IMR-90 (cell line): ENCODE measurements around the gene TMEM17. TPM values are rescaled to one million over a fixed set of nuclear protein-coding genes. Genes with fewer than 3 reads are reported as not detected.

Experiments used
- ATAC-seq: fragments of 200-7000 bp; cut with Tn5 transposase; 2 replicates; pipeline ENCODE4 v1.9.1; 2020; ENCODE audit warnings: low read depth, mild to moderate bottlenecking, moderate library complexity
- BruUV-seq: library from RNA; stranded (reverse); fragments of 400-500 nt; replicated peaks from 2 replicates; lab custom pipeline; 2021; lab: Mats Ljungman, UMichigan
- CTCF ChIA-PET: fragments of 300-600 bp; formaldehyde crosslinking; extraction: SDS; loops from one replicate; lab custom pipeline; 2021; ENCODE audit warnings: antibody characterized with exemption; lab: Yijun Ruan, JAX
- POLR2A ChIA-PET: fragments of 300-600 bp; sonication (Branson Sonifier 250); formaldehyde crosslinking; loops from one replicate; lab custom pipeline; 2022; ENCODE audit warnings: antibody characterized with exemption; ENCODE audit not compliant: unreplicated experiment; lab: Charles Lee
- DNase-seq: peaks from one replicate; pipeline ENCODE4 v3.0.0; 2013
- H2AFZ ChIP-seq: replicated peaks from 2 replicates; pipeline ENCODE3; 2013; ENCODE audit warnings: low read length, mild to moderate bottlenecking; ENCODE audit not compliant: poor library complexity
- H2AK5ac ChIP-seq: 2 replicates; pipeline ENCODE4 v1.6.1; 2013; ENCODE audit warnings: low read depth, low read length, inconsistent platforms
- H2AK9ac ChIP-seq: replicated peaks from 2 replicates; pipeline ENCODE3; 2013; ENCODE audit warnings: mild to moderate bottlenecking, low read depth, low read length, moderate library complexity; ENCODE audit not compliant: poor library complexity
- H2BK120ac ChIP-seq: 2 replicates; pipeline ENCODE4 v1.6.1; 2013; ENCODE audit warnings: low read depth, low read length, inconsistent platforms
- H2BK15ac ChIP-seq: 3 replicates; pipeline ENCODE4 v1.6.1; 2013; ENCODE audit warnings: low read depth, low read length, inconsistent platforms
- H2BK20ac ChIP-seq: 2 replicates; pipeline ENCODE4 v1.6.1; 2013; ENCODE audit warnings: low read depth, mild to moderate bottlenecking, inconsistent platforms, low read length, moderate library complexity
- H2BK5ac ChIP-seq: 2 replicates; pipeline ENCODE4 v1.6.1; 2013; ENCODE audit warnings: mild to moderate bottlenecking, low read depth, low read length, inconsistent platforms; ENCODE audit not compliant: poor library complexity, severe bottlenecking
- H3K14ac ChIP-seq: replicated peaks from 2 replicates; pipeline ENCODE4 v1.6.1; 2013; ENCODE audit warnings: low read depth, low read length, inconsistent platforms
- H3K18ac ChIP-seq: 2 replicates; pipeline ENCODE4 v1.6.1; 2013; ENCODE audit warnings: low read depth, low read length, control low read depth
- H3K23ac ChIP-seq: 2 replicates; pipeline ENCODE4 v1.6.1; 2013; ENCODE audit warnings: low read depth, low read length, inconsistent platforms
- H3K27ac ChIP-seq: 2 replicates; pipeline ENCODE4 v1.5.1; 2013; ENCODE audit warnings: mild to moderate bottlenecking, control low read depth, low read length; ENCODE audit not compliant: insufficient read depth
- H3K27me3 ChIP-seq: 2 replicates; pipeline ENCODE4 v1.6.1; 2013; ENCODE audit warnings: low read length; ENCODE audit not compliant: control insufficient read depth, insufficient read depth
- H3K36me3 ChIP-seq: 2 replicates; pipeline ENCODE4 v1.6.1; 2013; ENCODE audit warnings: low read length, mixed read lengths; ENCODE audit not compliant: control insufficient read depth, insufficient read depth
- H3K4ac ChIP-seq: 2 replicates; pipeline ENCODE4 v1.6.1; 2013; ENCODE audit warnings: low read depth, low read length, inconsistent platforms
- H3K4me1 ChIP-seq: 2 replicates; pipeline ENCODE4 v1.6.1; 2013; ENCODE audit warnings: low read length, mixed read lengths; ENCODE audit not compliant: control insufficient read depth, insufficient read depth
- H3K4me2 ChIP-seq: 2 replicates; pipeline ENCODE4 v1.6.1; 2013; ENCODE audit warnings: low read depth, mild to moderate bottlenecking, control low read depth, low read length, moderate library complexity
- H3K4me3 ChIP-seq: 2 replicates; pipeline ENCODE4 v1.5.1; 2013; ENCODE audit warnings: low read depth, mild to moderate bottlenecking, control low read depth, low read length, moderate library complexity; ENCODE audit not compliant: insufficient read depth
- H3K56ac ChIP-seq: 2 replicates; pipeline ENCODE4 v1.6.1; 2013; ENCODE audit warnings: low read length, inconsistent platforms; ENCODE audit not compliant: insufficient read depth; ENCODE audit errors: extremely low read depth
- H3K79me1 ChIP-seq, 2 experiments: 2 replicates each; pipeline ENCODE4 v1.6.1; 2013; ENCODE audit warnings: low read length in 2 of 2, inconsistent platforms in 1 of 2, low read depth in 1 of 2
- H3K9ac ChIP-seq: 2 replicates; pipeline ENCODE4 v1.6.1; 2013; ENCODE audit warnings: low read depth, low read length, control low read depth
- H3K9me1 ChIP-seq: 2 replicates; pipeline ENCODE4 v1.6.1; 2013; ENCODE audit warnings: low read length, inconsistent platforms; ENCODE audit not compliant: insufficient read depth
- H3K9me3 ChIP-seq: 2 replicates; pipeline ENCODE4 v1.6.1; 2013; ENCODE audit warnings: low read length; ENCODE audit not compliant: control insufficient read depth, insufficient read depth
- H4K20me1 ChIP-seq: 2 replicates; pipeline ENCODE4 v1.6.1; 2013; ENCODE audit warnings: low read length, inconsistent platforms; ENCODE audit not compliant: insufficient read depth
- H4K5ac ChIP-seq: 2 replicates; pipeline ENCODE4 v1.6.1; 2013; ENCODE audit warnings: mild to moderate bottlenecking, low read depth, low read length, control low read depth
- H4K8ac ChIP-seq, 2 experiments: 2 replicates each; pipeline ENCODE4 v1.6.1; 2013; ENCODE audit warnings: low read depth in 2 of 2, low read length in 2 of 2, control low read depth in 1 of 2, inconsistent platforms in 1 of 2
- H4K91ac ChIP-seq: 2 replicates; pipeline ENCODE4 v1.6.1; 2013; ENCODE audit warnings: low read depth, low read length, inconsistent platforms; ENCODE audit not compliant: insufficient read depth
- BHLHE40 ChIP-seq: fragments of 150-350 bp; IDR thresholded peaks from 2 replicates; pipeline ENCODE4 v1.6.1; 2016; ENCODE audit warnings: mild to moderate bottlenecking, low read depth, low read length
- CEBPB ChIP-seq: IDR thresholded peaks from 2 replicates; pipeline ENCODE4 v1.6.1; 2012; ENCODE audit warnings: low read depth, low read length, improper control_type of control experiment
- CHD1 ChIP-seq: IDR thresholded peaks from 2 replicates; pipeline ENCODE4 v1.6.1; 2012; ENCODE audit warnings: low read depth, low read length, improper control_type of control experiment
- CTCF ChIP-seq: conservative IDR thresholded peaks from 2 replicates; pipeline ENCODE4 v1.5.1; 2012; ENCODE audit warnings: mild to moderate bottlenecking, low read depth, low read length, improper control_type of control experiment
- ELK1 ChIP-seq: fragments of 150-350 bp; IDR thresholded peaks from 2 replicates; pipeline ENCODE4 v1.6.1; 2016; ENCODE audit warnings: low read depth, mild to moderate bottlenecking, low read length, moderate library complexity, borderline replicate concordance
- FOS ChIP-seq: fragments of 150-350 bp; IDR thresholded peaks from 2 replicates; pipeline ENCODE4 v1.6.1; 2016; ENCODE audit warnings: low read depth, low read length
- MAFK ChIP-seq: IDR thresholded peaks from 2 replicates; pipeline ENCODE4 v1.6.1; 2012; ENCODE audit warnings: low read depth, low read length, improper control_type of control experiment
- MAZ ChIP-seq: IDR thresholded peaks from 2 replicates; pipeline ENCODE4 v1.6.1; 2012; ENCODE audit warnings: low read depth, mild to moderate bottlenecking, low read length, improper control_type of control experiment, moderate library complexity, borderline replicate concordance
- MXI1 ChIP-seq: IDR thresholded peaks from 2 replicates; pipeline ENCODE4 v1.6.1; 2012; ENCODE audit warnings: low read depth, mild to moderate bottlenecking, low read length, moderate library complexity, borderline replicate concordance
- NFE2L2 ChIP-seq: fragments of 150-350 bp; IDR thresholded peaks from 2 replicates; pipeline ENCODE4 v1.6.1; 2016; ENCODE audit warnings: low read depth, mild to moderate bottlenecking, low read length
- POLR2A ChIP-seq: IDR thresholded peaks from 2 replicates; pipeline ENCODE4 v1.6.1; 2012; ENCODE audit warnings: mild to moderate bottlenecking, low read depth, low read length
- RAD21 ChIP-seq: IDR thresholded peaks from 2 replicates; pipeline ENCODE4 v1.6.1; 2012; ENCODE audit warnings: low read length, improper control_type of control experiment
- RCOR1 ChIP-seq: IDR thresholded peaks from 2 replicates; pipeline ENCODE4 v1.6.1; 2012; ENCODE audit warnings: mild to moderate bottlenecking, low read length, improper control_type of control experiment; ENCODE audit not compliant: insufficient replicate concordance
- RFX5 ChIP-seq: IDR thresholded peaks from 2 replicates; pipeline ENCODE4 v1.8.0; 2012; ENCODE audit warnings: low read depth, mild to moderate bottlenecking, low read length, moderate library complexity
- SMC3 ChIP-seq: fragments of 150-350 bp; IDR thresholded peaks from 2 replicates; pipeline ENCODE4 v1.6.1; 2016; ENCODE audit warnings: low read depth, mild to moderate bottlenecking, antibody characterized with exemption, low read length, moderate library complexity
- USF2 ChIP-seq: fragments of 150-350 bp; IDR thresholded peaks from 2 replicates; pipeline ENCODE4 v1.6.1; 2017; ENCODE audit warnings: mild to moderate bottlenecking, antibody characterized with exemption, low read length, low read depth
- WGBS, 2 experiments: methylation state at CpG; one replicate each; pipeline versions ENCODE4 v1.1.5 to v1.1.7; 2013; ENCODE audit warnings: missing lambda C conversion rate in 2 of 2; ENCODE audit not compliant: insufficient read length in 1 of 2; ENCODE audit errors: extremely low coverage in 2 of 2; 5-methylcytosine and 5-hydroxymethylcytosine counted together
- dilution Hi-C: fragments of 300-500 bp; cut with HindIII; formaldehyde crosslinking; loops from one replicate; pipeline ENCODE4 v1.14.3; 2018; ENCODE audit warnings: low sequenced_read_pairs; ENCODE audit not compliant: unreplicated experiment
- in situ Hi-C: fragments of 300-500 bp; cut with MboI; formaldehyde crosslinking; loops from 3 replicates; pipeline ENCODE4 v1.14.3; 2019; ENCODE audit warnings: low sequenced_read_pairs, inconsistent platforms, mixed read lengths
- intact Hi-C: fragments of 100-400 bp; cut with micrococcal nuclease; formaldehyde crosslinking; loops from 2 replicates; pipeline ENCODE4 v1.10.0; 2022
- polyA plus RNA-seq, 3 experiments: library from polyadenylated mRNA; depleted of rRNA; stranded (reverse); fragments of >200 nt; gene quantifications; 2 replicates each; pipeline ENCODE4 v1.2.3, GENCODE V29; 2012; ENCODE audit warnings: low replicate concordance in 1 of 3
- total RNA-seq: library from RNA; depleted of rRNA; stranded (reverse); fragments of >200 nt; gene quantifications from 2 replicates; pipeline ENCODE4 v1.2.3, GENCODE V29; 2012

Gene TMEM17
- total and polyA plus RNA-seq, 2 of the 4 experiments (the other 2 are of a cell fraction), result 1.3 to 1.8 TPM

- Histone ChIP-seq H3K27me3 (no peaks in the 10 kb centered on the region), H3K9me3 (no peaks in the 10 kb centered on the region), H2BK15ac (no peak overlapping the region), H4K91ac (no peak overlapping the region), H3K4me2 (no peak overlapping the region), H2AK9ac (no peak overlapping the region), H3K56ac (no peak overlapping the region), H2BK120ac (no peak overlapping the region), H2AFZ (no peak overlapping the region), H3K18ac (no peak overlapping the region), H4K8ac (no peak overlapping the region), H3K9me1 (no peaks in the 10 kb centered on the region), H3K4me1 (no peaks in the 10 kb centered on the region), H2BK20ac (no peak overlapping the region), H4K5ac (no peak overlapping the region), H3K4ac (no peak overlapping the region), H3K36me3 (no peaks in the 10 kb centered on the region), H3K9ac (no peak overlapping the region), H3K27ac (no peak overlapping the region), H3K23ac (no peak overlapping the region), H3K4me3 (no peak overlapping the region), H2BK5ac (no peak overlapping the region), H3K79me1 (no peaks in the 10 kb centered on the region), H3K14ac (no peak overlapping the region), H2AK5ac (no peak overlapping the region), H4K20me1 (no peaks in the 10 kb centered on the region)
- ATAC-seq (no peak), DNase-seq (no peak)
- intact Hi-C loops (no loop called here), in situ Hi-C loops (no loop called here), dilution Hi-C loops (no loop called here)
- no TSS peak for BruUV-seq
- WGBS, 2 experiments, result no CpG with 5 or more reads among the region's 2 CpGs
- TF ChIP-seq CTCF (no peak), MAFK (no peak), CHD1 (no peak), RFX5 (no peak), RAD21 (no peak), NFE2L2 (no peak), SMC3 (no peak), USF2 (no peak), CEBPB (no peak), RCOR1 (no peak), POLR2A (no peak), ELK1 (no peak), FOS (no peak), MXI1 (no peak), MAZ (no peak), BHLHE40 (no peak)
- POLR2A ChIA-PET, result no interaction called here
- CTCF ChIA-PET, result no interaction called here
Measured at GRCh38 chr2:62495761-62496160, 10.2 kb downstream of the TMEM17 start.
